Measurements from ENCODE around the gene BMPR1B. TPM values are rescaled to one million over a fixed set of nuclear protein-coding genes. Genes with fewer than 3 reads are reported as not detected.

The BMPR1B gene
- total RNA-seq, 2 experiments from 2014 or later = not detected

GRCh38 chr4:94849901-94850300 lies 92.1 kb downstream of the BMPR1B start:
- TF ChIP-seq, protein P1, sequence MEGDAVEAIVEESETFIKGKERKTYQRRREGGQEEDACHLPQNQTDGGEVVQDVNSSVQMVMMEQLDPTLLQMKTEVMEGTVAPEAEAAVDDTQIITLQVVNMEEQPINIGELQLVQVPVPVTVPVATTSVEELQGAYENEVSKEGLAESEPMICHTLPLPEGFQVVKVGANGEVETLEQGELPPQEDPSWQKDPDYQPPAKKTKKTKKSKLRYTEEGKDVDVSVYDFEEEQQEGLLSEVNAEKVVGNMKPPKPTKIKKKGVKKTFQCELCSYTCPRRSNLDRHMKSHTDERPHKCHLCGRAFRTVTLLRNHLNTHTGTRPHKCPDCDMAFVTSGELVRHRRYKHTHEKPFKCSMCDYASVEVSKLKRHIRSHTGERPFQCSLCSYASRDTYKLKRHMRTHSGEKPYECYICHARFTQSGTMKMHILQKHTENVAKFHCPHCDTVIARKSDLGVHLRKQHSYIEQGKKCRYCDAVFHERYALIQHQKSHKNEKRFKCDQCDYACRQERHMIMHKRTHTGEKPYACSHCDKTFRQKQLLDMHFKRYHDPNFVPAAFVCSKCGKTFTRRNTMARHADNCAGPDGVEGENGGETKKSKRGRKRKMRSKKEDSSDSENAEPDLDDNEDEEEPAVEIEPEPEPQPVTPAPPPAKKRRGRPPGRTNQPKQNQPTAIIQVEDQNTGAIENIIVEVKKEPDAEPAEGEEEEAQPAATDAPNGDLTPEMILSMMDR (IDR thresholded peaks at IDR 0.05) = no peak
- no peak overlapping the region for H3K27ac ChIP-seq (ENCODE audit: low read depth in 1 of 2, low read length in 2 of 2)
- no peak for DNase-seq
- Mint-ChIP-seq H3K36me3 (ENCODE audit: low read depth) (no peaks in the 10 kb centered on the region), H3K27me3 (no peaks in the 10 kb centered on the region), H3K4me1 (ENCODE audit: low read depth) (no peaks in the 10 kb centered on the region), H3K9me3 (peaks cover 9% of the 10 kb centered on the region), H3K27ac (no peak overlapping the region), H3K4me3 (no peak overlapping the region)
- no peaks in the 10 kb centered on the region for H3K27me3 ChIP-seq (ENCODE audit: control insufficient read depth in 1 of 2, insufficient read depth in 2 of 2, low read length in 2 of 2)
- no peaks in the 10 kb centered on the region for H3K9me3 ChIP-seq (ENCODE audit: control insufficient read depth in 1 of 2, insufficient read depth in 1 of 2, low read length in 2 of 2)
- no peak overlapping the region for H3K4me3 ChIP-seq (ENCODE audit: low read length)
- no peaks in the 10 kb centered on the region for H3K4me1 ChIP-seq (ENCODE audit: insufficient read depth, low read length)
- ATAC-seq (ENCODE audit: poor library complexity) = no peak
- H3K36me3 ChIP-seq (ENCODE audit: insufficient read depth, low read length) = no peaks in the 10 kb centered on the region
- ChIA-PET POLR2A (no interaction called here), CTCF (no interaction called here)
- intact Hi-C loops (cut with DNase I, micrococcal nuclease) = no loop called here

GRCh38 chr4:94852616-94853015 lies 94.9 kb downstream of the BMPR1B start:
- H3K4me3 ChIP-seq (ENCODE audit: low read length) = no peak overlapping the region
- no peak overlapping the region for H3K27ac ChIP-seq (ENCODE audit: low read depth in 1 of 2, low read length in 2 of 2)
- ATAC-seq (ENCODE audit: poor library complexity) = no peak
- intact Hi-C loops (cut with DNase I, micrococcal nuclease) = no loop called here
- H3K36me3 ChIP-seq (ENCODE audit: insufficient read depth, low read length) = no peaks in the 10 kb centered on the region
- no peaks in the 10 kb centered on the region for H3K9me3 Mint-ChIP-seq
- no peaks in the 10 kb centered on the region for H3K4me1 Mint-ChIP-seq (ENCODE audit: low read depth)
- H3K4me3 Mint-ChIP-seq = no peak overlapping the region
- no peak overlapping the region for H3K27ac Mint-ChIP-seq
- H3K27me3 ChIP-seq (ENCODE audit: control insufficient read depth in 1 of 2, insufficient read depth in 2 of 2, low read length in 2 of 2) = no peaks in the 10 kb centered on the region
- no peaks in the 10 kb centered on the region for H3K4me1 ChIP-seq (ENCODE audit: insufficient read depth, low read length)
- no peak for DNase-seq
- H3K27me3 Mint-ChIP-seq = no peaks in the 10 kb centered on the region
- H3K36me3 Mint-ChIP-seq (ENCODE audit: low read depth) = no peaks in the 10 kb centered on the region
- TF ChIP-seq, protein P1 (IDR thresholded peaks at IDR 0.05) = no peak
- H3K9me3 ChIP-seq (ENCODE audit: control insufficient read depth in 1 of 2, insufficient read depth in 1 of 2, low read length in 2 of 2) = no peaks in the 10 kb centered on the region
- CTCF ChIA-PET = no interaction called here
- POLR2A ChIA-PET = no interaction called here

DNA sequence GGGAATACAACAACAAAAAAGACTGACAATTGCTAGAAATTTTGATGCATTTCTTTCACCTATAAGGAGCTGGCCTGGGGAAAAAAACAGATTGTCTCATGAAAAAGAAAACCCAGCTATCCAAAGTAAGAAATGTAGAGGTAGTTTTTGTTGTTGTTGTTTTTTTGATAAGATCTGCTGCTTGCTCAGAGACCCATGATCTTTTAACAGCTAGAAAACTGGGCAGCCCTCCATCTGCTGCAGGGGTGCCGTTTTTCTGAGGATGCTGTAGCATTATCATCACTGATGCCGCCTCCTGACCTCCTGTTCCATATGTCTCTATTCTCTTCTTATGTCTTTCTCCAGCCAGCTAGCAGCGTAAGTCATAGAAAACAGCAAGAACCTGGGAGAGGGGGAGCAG lies 98.3 kb downstream of the BMPR1B start:
- POLR2A ChIA-PET = no interaction called here
- Histone ChIP-seq H3K36me3 (ENCODE audit: insufficient read depth, low read length) (no peaks in the 10 kb centered on the region), H3K9me3 (ENCODE audit: control insufficient read depth in 1 of 2, insufficient read depth in 1 of 2, low read length in 2 of 2) (no peaks in the 10 kb centered on the region), H3K4me3 (ENCODE audit: low read length) (no peak overlapping the region), H3K27me3 (ENCODE audit: control insufficient read depth in 1 of 2, insufficient read depth in 2 of 2, low read length in 2 of 2) (no peaks in the 10 kb centered on the region), H3K4me1 (ENCODE audit: insufficient read depth, low read length) (no peaks in the 10 kb centered on the region), H3K27ac (ENCODE audit: low read depth in 1 of 2, low read length in 2 of 2) (no peak overlapping the region)
- no peaks in the 10 kb centered on the region for H3K36me3 Mint-ChIP-seq (ENCODE audit: low read depth)
- no peaks in the 10 kb centered on the region for H3K4me1 Mint-ChIP-seq (ENCODE audit: low read depth)
- no peak for ATAC-seq (ENCODE audit: poor library complexity)
- H3K27ac Mint-ChIP-seq = no peak overlapping the region
- no peaks in the 10 kb centered on the region for H3K27me3 Mint-ChIP-seq
- no peaks in the 10 kb centered on the region for H3K9me3 Mint-ChIP-seq
- TF ChIP-seq, protein P1 (IDR thresholded peaks at IDR 0.05) = no peak
- intact Hi-C loops (cut with DNase I, micrococcal nuclease) = no loop called here
- no peak overlapping the region for H3K4me3 Mint-ChIP-seq
- CTCF ChIA-PET = no interaction called here
- no peak for DNase-seq
